DOHH2 (cell line): Measurements from ENCODE around the gene DTX3L.
A peak's percentile ranks its signal among the peaks of the same experiment; 100 is the strongest.

Experiments
- EZH2phosphoT487 ChIP-seq: fragments of 200-600 bp; sonication (generic); IDR thresholded peaks from 2 replicates; pipeline ENCODE4 v1.6.1; 2017; ENCODE audit warnings: borderline replicate concordance, mild to moderate bottlenecking, antibody characterized with exemption, low read length, moderate library complexity, mixed read lengths
- TF ChIP-seq, protein P1 (sequence below): fragments of 200-600 bp; sonication (generic); IDR thresholded peaks from one replicate; pipeline ENCODE4 v1.5.1; 2014; ENCODE audit warnings: antibody characterized with exemption, mild to moderate bottlenecking, low read depth, low read length; ENCODE audit not compliant: poor library complexity, severe bottlenecking

DNA sequence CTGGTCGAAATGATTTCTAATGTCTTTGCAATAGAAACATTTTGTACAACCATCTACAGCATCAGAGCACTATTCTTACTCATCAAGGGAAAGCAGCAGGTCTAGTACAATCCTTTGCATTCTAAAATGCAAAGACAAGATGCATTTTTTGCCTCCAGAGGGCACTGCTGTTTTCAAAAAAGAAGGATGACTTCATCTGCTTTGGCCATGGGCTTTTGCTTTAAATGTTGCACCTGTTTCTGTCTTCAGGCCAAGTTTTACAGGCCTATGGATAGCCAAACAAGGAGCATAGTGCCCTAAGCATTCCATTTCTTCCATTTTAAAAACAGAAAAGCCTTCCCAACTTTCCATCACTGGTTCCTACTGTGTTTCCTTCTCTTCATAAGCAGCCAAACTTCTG, 3.5 kb upstream of the DTX3L start:
- TF ChIP-seq, protein P1, sequence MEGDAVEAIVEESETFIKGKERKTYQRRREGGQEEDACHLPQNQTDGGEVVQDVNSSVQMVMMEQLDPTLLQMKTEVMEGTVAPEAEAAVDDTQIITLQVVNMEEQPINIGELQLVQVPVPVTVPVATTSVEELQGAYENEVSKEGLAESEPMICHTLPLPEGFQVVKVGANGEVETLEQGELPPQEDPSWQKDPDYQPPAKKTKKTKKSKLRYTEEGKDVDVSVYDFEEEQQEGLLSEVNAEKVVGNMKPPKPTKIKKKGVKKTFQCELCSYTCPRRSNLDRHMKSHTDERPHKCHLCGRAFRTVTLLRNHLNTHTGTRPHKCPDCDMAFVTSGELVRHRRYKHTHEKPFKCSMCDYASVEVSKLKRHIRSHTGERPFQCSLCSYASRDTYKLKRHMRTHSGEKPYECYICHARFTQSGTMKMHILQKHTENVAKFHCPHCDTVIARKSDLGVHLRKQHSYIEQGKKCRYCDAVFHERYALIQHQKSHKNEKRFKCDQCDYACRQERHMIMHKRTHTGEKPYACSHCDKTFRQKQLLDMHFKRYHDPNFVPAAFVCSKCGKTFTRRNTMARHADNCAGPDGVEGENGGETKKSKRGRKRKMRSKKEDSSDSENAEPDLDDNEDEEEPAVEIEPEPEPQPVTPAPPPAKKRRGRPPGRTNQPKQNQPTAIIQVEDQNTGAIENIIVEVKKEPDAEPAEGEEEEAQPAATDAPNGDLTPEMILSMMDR, result peak; percentile 65
- TF ChIP-seq EZH2phosphoT487, result no peak
